Measurements from ENCODE around the gene FOXN4. TPM values are rescaled to one million over a fixed set of nuclear protein-coding genes. Genes with fewer than 3 reads are reported as not detected.

Gene FOXN4
- total RNA-seq, 1 experiment from 2014 or later, result not detected

Other genes with a start within 250 kb of the FOXN4 start
- gene ALKBH2, start 215.8 kb downstream of the FOXN4 start, total RNA-seq (2014; rRNA removed; shearing (Covaris generic)), result 18.1 and 19.5 TPM in 2 replicates
- 57.7 and 58.0 TPM in 2 replicates for gene UNG, start 211.7 kb downstream of the FOXN4 start, total RNA-seq (2014; rRNA removed; shearing (Covaris generic))
- 1.6 and 2.2 TPM in 2 replicates for gene ACACB, start 192.7 kb downstream of the FOXN4 start, total RNA-seq (2014; rRNA removed; shearing (Covaris generic))
- not detected in 2 replicates for gene MYO1H, start 38.6 kb upstream of the FOXN4 start, total RNA-seq (2014; rRNA removed; shearing (Covaris generic))
- 15.7 and 23.4 TPM in 2 replicates for gene KCTD10, start 168.0 kb upstream of the FOXN4 start, total RNA-seq (2014; rRNA removed; shearing (Covaris generic))
- gene UBE3B, start 168.3 kb upstream of the FOXN4 start, total RNA-seq (2014; rRNA removed; shearing (Covaris generic)), result 53.4 and 72.6 TPM in 2 replicates